Measurements from ENCODE around the gene RAPH1. TPM values are rescaled to one million over a fixed set of nuclear protein-coding genes. Genes with fewer than 3 reads are reported as not detected.

RAPH1 gene
- 19.9 and 21.7 TPM in 2 replicates for total RNA-seq
- long read RNA-seq, partial matches to known transcripts = 0 of 9 reads
- long read RNA-seq, other reads (novel, unspliced or antisense) = 9 of 9 reads

GRCh38 chr2:203535078-203535783 is at the start of gene RAPH1:
TSS of gene RAPH1 (minus strand) at chr2:203535301. CDS start at chr2:203495353, 39,948 bp downstream.
- DNase-seq (ENCODE audit: low spot score, unreplicated experiment) = peak; percentile 65
- Mint-ChIP-seq H3K27me3 (peaks cover 7% of the 10 kb centered on the region), H3K27ac (peak within 1 kb of the TSS; percentile 96), H3K36me3 (ENCODE audit: insufficient read depth) (no peaks in the 10 kb centered on the region), H3K4me3 (ENCODE audit: low read depth) (peak within 1 kb of the TSS; percentile 94), H3K9me3 (ENCODE audit: low read depth) (peaks cover 13% of the 10 kb centered on the region), H3K4me1 (ENCODE audit: low read depth) (peaks cover 16% of the 10 kb centered on the region)
- TF ChIP-seq, protein P1, sequence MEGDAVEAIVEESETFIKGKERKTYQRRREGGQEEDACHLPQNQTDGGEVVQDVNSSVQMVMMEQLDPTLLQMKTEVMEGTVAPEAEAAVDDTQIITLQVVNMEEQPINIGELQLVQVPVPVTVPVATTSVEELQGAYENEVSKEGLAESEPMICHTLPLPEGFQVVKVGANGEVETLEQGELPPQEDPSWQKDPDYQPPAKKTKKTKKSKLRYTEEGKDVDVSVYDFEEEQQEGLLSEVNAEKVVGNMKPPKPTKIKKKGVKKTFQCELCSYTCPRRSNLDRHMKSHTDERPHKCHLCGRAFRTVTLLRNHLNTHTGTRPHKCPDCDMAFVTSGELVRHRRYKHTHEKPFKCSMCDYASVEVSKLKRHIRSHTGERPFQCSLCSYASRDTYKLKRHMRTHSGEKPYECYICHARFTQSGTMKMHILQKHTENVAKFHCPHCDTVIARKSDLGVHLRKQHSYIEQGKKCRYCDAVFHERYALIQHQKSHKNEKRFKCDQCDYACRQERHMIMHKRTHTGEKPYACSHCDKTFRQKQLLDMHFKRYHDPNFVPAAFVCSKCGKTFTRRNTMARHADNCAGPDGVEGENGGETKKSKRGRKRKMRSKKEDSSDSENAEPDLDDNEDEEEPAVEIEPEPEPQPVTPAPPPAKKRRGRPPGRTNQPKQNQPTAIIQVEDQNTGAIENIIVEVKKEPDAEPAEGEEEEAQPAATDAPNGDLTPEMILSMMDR (IDR thresholded peaks at IDR 0.05; ENCODE audit: unreplicated experiment) = no peak

- DNase-seq (ENCODE audit: low spot score, unreplicated experiment) = no peak
- TF ChIP-seq, protein P1 (IDR thresholded peaks at IDR 0.05; ENCODE audit: unreplicated experiment) = no peak
- no peaks in the 10 kb centered on the region for H3K36me3 Mint-ChIP-seq (ENCODE audit: insufficient read depth)
- H3K4me3 Mint-ChIP-seq (ENCODE audit: low read depth) = no peak overlapping the region
- H3K9me3 Mint-ChIP-seq (ENCODE audit: low read depth) = no peaks in the 10 kb centered on the region
- no peak overlapping the region for H3K27ac Mint-ChIP-seq
- peaks cover 5% of the 10 kb centered on the region for H3K4me1 Mint-ChIP-seq (ENCODE audit: low read depth)
- no peaks in the 10 kb centered on the region for H3K27me3 Mint-ChIP-seq
Observed at GRCh38 chr2:203584784-203585183, 49.7 kb upstream of the RAPH1 start.

DNA sequence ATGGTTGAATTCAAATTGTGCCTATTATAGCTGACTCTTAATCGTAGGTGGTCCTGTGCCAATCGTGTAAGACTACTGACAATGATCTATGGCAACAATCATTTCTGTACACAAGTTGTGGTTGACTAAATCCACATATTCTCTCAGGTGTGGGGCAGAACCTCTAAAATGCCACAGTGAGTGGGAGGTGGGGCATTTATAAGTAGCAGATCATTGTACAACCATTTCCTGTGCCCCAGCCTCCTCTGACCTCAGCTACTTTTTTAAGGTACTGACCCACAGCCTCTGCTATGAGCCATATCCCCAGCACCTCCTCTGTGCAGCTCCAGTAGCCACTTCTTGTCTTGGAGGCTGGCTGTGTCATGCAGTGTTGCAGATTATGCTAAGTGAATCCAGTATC is 48.6 kb upstream of the RAPH1 start:
- no peaks in the 10 kb centered on the region for H3K9me3 Mint-ChIP-seq (ENCODE audit: low read depth)
- H3K4me3 Mint-ChIP-seq (ENCODE audit: low read depth) = no peak overlapping the region
- DNase-seq (ENCODE audit: low spot score, unreplicated experiment) = no peak
- peaks cover 16% of the 10 kb centered on the region for H3K4me1 Mint-ChIP-seq (ENCODE audit: low read depth)
- no peak overlapping the region for H3K27ac Mint-ChIP-seq
- TF ChIP-seq, protein P1 (IDR thresholded peaks at IDR 0.05; ENCODE audit: unreplicated experiment) = no peak
- no peaks in the 10 kb centered on the region for H3K27me3 Mint-ChIP-seq
- H3K36me3 Mint-ChIP-seq (ENCODE audit: insufficient read depth) = no peaks in the 10 kb centered on the region

GRCh38 chr2:203583084-203583695 is 48.1 kb upstream of the RAPH1 start:
- no peak for DNase-seq (ENCODE audit: low spot score, unreplicated experiment)
- Mint-ChIP-seq H3K27ac (no peak overlapping the region), H3K27me3 (no peaks in the 10 kb centered on the region), H3K4me3 (ENCODE audit: low read depth) (no peak overlapping the region), H3K9me3 (ENCODE audit: low read depth) (no peaks in the 10 kb centered on the region), H3K4me1 (ENCODE audit: low read depth) (peaks cover 17% of the 10 kb centered on the region), H3K36me3 (ENCODE audit: insufficient read depth) (no peaks in the 10 kb centered on the region)
- TF ChIP-seq, protein P1 (IDR thresholded peaks at IDR 0.05; ENCODE audit: unreplicated experiment) = no peak

DNA sequence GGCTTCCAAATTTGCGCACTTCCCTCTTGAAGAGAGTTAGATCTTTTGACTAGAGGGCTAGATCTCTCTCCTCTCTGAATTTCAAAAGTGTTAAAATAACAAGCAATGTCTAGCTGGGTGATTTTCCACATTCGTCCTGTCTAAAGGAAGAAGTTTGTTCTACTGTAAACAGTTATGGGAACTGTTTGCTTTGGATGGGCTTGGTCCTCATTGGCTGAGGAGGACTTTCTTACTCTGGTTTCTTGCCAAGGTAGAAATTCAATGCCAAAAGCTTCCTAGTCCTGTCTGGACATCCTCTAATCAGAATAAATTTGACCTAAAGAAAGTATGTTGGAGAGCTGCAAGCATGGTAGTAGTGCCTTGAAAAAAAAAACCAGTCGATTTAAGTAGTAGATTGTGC is 47.4 kb upstream of the RAPH1 start:
- H3K36me3 Mint-ChIP-seq (ENCODE audit: insufficient read depth) = no peaks in the 10 kb centered on the region
- TF ChIP-seq, protein P1 (IDR thresholded peaks at IDR 0.05; ENCODE audit: unreplicated experiment) = no peak
- no peaks in the 10 kb centered on the region for H3K27me3 Mint-ChIP-seq
- no peak overlapping the region for H3K27ac Mint-ChIP-seq
- H3K4me3 Mint-ChIP-seq (ENCODE audit: low read depth) = no peak overlapping the region
- no peak for DNase-seq (ENCODE audit: low spot score, unreplicated experiment)
- peaks cover 17% of the 10 kb centered on the region for H3K4me1 Mint-ChIP-seq (ENCODE audit: low read depth)
- no peaks in the 10 kb centered on the region for H3K9me3 Mint-ChIP-seq (ENCODE audit: low read depth)
